K562 (cell line): ENCODE results near the gene CD300C. TPM values are rescaled to one million over a fixed set of nuclear protein-coding genes. Genes with fewer than 3 reads are reported as not detected.

Source experiments
- ATAC-seq: fragments of 200-7000 bp; cut with Tn5 transposase; 3 replicates; pipeline ENCODE4 v1.9.1; 2020; ENCODE audit warnings: moderate library complexity
- BruUV-seq: library from RNA; stranded (reverse); fragments of 400-500 nt; replicated peaks from 2 replicates; lab custom pipeline; 2021; lab: Mats Ljungman, UMichigan
- CTCF ChIA-PET: fragments of 300-600 bp; formaldehyde crosslinking; extraction: SDS; loops from one replicate; lab custom pipeline; 2021; ENCODE audit warnings: low intra/inter-chr PET ratio; lab: Yijun Ruan, JAX
- POLR2A ChIA-PET: fragments of 300-600, 350-650 bp; sonication (Branson Sonifier 250); formaldehyde crosslinking; extraction: SDS; loops from one replicate; lab custom pipeline; 2021; ENCODE audit warnings: antibody characterized with exemption, inconsistent platforms; lab: Yijun Ruan, JAX
- DNase-seq, 4 experiments: peaks; one replicate each; pipeline versions ENCODE4 v3.0.0 to v3.0.0-alpha.2; 2011 to 2018; ENCODE audit warnings: low spot score in 3 of 4, mixed read lengths in 3 of 4; ENCODE audit errors: extremely low read depth in 1 of 4
- FAIRE-seq: peaks from 2 replicates; lab custom pipeline; 2011; peaks lifted over from hg19 to GRCh38; lab: Jason Lieb, UNC
- H2AFZ ChIP-seq: 2 replicates; pipeline ENCODE4 v1.6.0; 2011; ENCODE audit warnings: low read depth, low read length, control low read depth, inconsistent platforms
- H3K27ac ChIP-seq: fragments of 200-600 bp; 3 replicates; pipeline ENCODE4 v1.8.0; 2011; ENCODE audit warnings: low read depth, mild to moderate bottlenecking, control low read depth, inconsistent platforms, low read length, moderate library complexity, mixed read lengths; ENCODE audit errors: extremely low read depth
- H3K27me3 ChIP-seq, 2 experiments: fragments of 300-600 bp in 1 of 2; 2 replicates in 1 of 2; 3 replicates in 1 of 2; pipeline versions ENCODE4 v1.6.0 to v1.8.0; 2011; ENCODE audit warnings: inconsistent platforms in 2 of 2, low read length in 2 of 2, mild to moderate bottlenecking in 1 of 2, mixed read lengths in 1 of 2, moderate library complexity in 1 of 2; ENCODE audit not compliant: control insufficient read depth in 2 of 2, insufficient read depth in 2 of 2
- H3K36me3 ChIP-seq: fragments of 300-600 bp; 3 replicates; pipeline ENCODE4 v1.8.0; 2011; ENCODE audit warnings: mild to moderate bottlenecking, low read length, inconsistent platforms; ENCODE audit not compliant: control insufficient read depth, insufficient read depth
- H3K4me1 ChIP-seq, 2 experiments: fragments of 200-600 bp in 1 of 2; replicated peaks in 1 of 2; 2 replicates in 1 of 2; 3 replicates in 1 of 2; pipeline versions ENCODE4 v1.5.1 to v1.8.0; 2011; ENCODE audit warnings: inconsistent platforms in 2 of 2, low read length in 2 of 2, mild to moderate bottlenecking in 1 of 2, mixed read lengths in 1 of 2, moderate library complexity in 1 of 2; ENCODE audit not compliant: control insufficient read depth in 2 of 2, insufficient read depth in 2 of 2
- H3K4me2 ChIP-seq: 2 replicates; pipeline ENCODE4 v1.6.1; 2011; ENCODE audit warnings: low read length, control low read depth, inconsistent platforms, mixed read lengths; ENCODE audit not compliant: insufficient read depth
- H3K4me3 ChIP-seq: fragments of 200-600 bp; sonication (generic), shearing (Covaris generic); 2 replicates; pipeline ENCODE4 v1.5.1; 2016; ENCODE audit warnings: control low read depth, inconsistent platforms
- H3K79me2 ChIP-seq: fragments of 200-600 bp; 3 replicates; pipeline ENCODE4 v1.8.0; 2011; ENCODE audit warnings: low read length, inconsistent platforms; ENCODE audit not compliant: control insufficient read depth, insufficient read depth
- H3K9ac ChIP-seq, 2 experiments: 2 replicates each; pipeline versions ENCODE4 v1.6.0 to v1.6.1; 2011; ENCODE audit warnings: low read depth in 2 of 2, low read length in 2 of 2, control low read depth in 1 of 2, inconsistent platforms in 1 of 2, mild to moderate bottlenecking in 1 of 2, mixed read lengths in 1 of 2; ENCODE audit not compliant: insufficient read depth in 1 of 2
- H3K9me1 ChIP-seq: one replicate; pipeline ENCODE4 v1.6.0; 2011; ENCODE audit warnings: inconsistent platforms, mild to moderate bottlenecking, low read length, moderate library complexity; ENCODE audit not compliant: control insufficient read depth, insufficient read depth
- H3K9me3 ChIP-seq: replicated peaks from 2 replicates; pipeline ENCODE4 v1.5.1; 2011; ENCODE audit warnings: low read depth, low read length, inconsistent platforms; ENCODE audit not compliant: control insufficient read depth, insufficient read depth
- H4K20me1 ChIP-seq: replicated peaks from 2 replicates; pipeline ENCODE4 v1.6.1; 2011; ENCODE audit warnings: low read length, inconsistent platforms, mixed read lengths; ENCODE audit not compliant: control insufficient read depth, insufficient read depth
- C11orf30 ChIP-seq: fragments of 450-650 bp; IDR thresholded peaks from 2 replicates; pipeline ENCODE4 v1.6.1; 2016; ENCODE audit warnings: low read depth, mild to moderate bottlenecking
- DPF2 ChIP-seq: fragments of 450-650 bp; IDR thresholded peaks from 2 replicates; pipeline ENCODE4 v1.6.1; 2016
- FOXP1 ChIP-seq: sonication (generic); formaldehyde crosslinking; IDR thresholded peaks from 2 replicates; pipeline ENCODE4 v1.8.0; 2022; ENCODE audit warnings: mild to moderate bottlenecking, missing genetic modification reagents
- GTF2A2 ChIP-seq: IDR thresholded peaks from 2 replicates; pipeline ENCODE4 v1.6.1; 2016; ENCODE audit warnings: mild to moderate bottlenecking, missing genetic modification characterization, missing compliant biosample characterization
- MECOM ChIP-seq: fragments of 250-450 bp; sonication (Bioruptor Pico); IDR thresholded peaks from 2 replicates; pipeline ENCODE4 v1.8.0; 2022; ENCODE audit warnings: inconsistent platforms
- MTA2 ChIP-seq: fragments of 450-650 bp; IDR thresholded peaks from 2 replicates; pipeline ENCODE4 v1.6.1; 2016; ENCODE audit warnings: low read depth
- NFE2 ChIP-seq: IDR thresholded peaks from 2 replicates; pipeline ENCODE4 v1.6.1; 2014; ENCODE audit warnings: antibody characterized with exemption, low read depth
- NR2F6 ChIP-seq: fragments of 450-650 bp; formaldehyde crosslinking; IDR thresholded peaks from 2 replicates; pipeline ENCODE4 v1.4.0; 2020; ENCODE audit warnings: mild to moderate bottlenecking
- PHF20 ChIP-seq: fragments of 450-650 bp; IDR thresholded peaks from 2 replicates; pipeline ENCODE4 v1.6.1; 2018; ENCODE audit not compliant: partially characterized antibody
- ZNF224 ChIP-seq: sonication (generic); formaldehyde crosslinking; IDR thresholded peaks from 2 replicates; pipeline ENCODE4 v1.8.0; 2022; ENCODE audit warnings: mild to moderate bottlenecking, missing genetic modification reagents
- in situ Hi-C: fragments of 300-500 bp; cut with MboI; formaldehyde crosslinking; loops from 4 replicates; pipeline ENCODE4 v1.15.0; 2018; ENCODE audit warnings: inconsistent platforms, mixed read lengths
- intact Hi-C: fragments of 100-400 bp; cut with micrococcal nuclease; formaldehyde crosslinking; loops from 2 replicates; pipeline ENCODE4 v1.14.2; 2022
- polyA plus RNA-seq, 8 experiments: library from polyadenylated mRNA; depleted of rRNA in 4 of 8; stranded (reverse) in 5 of 8; unstranded in 3 of 8; fragments of >200 nt; fragmentation: Nextera tagmentation in 2 of 8; fragmentation: Illumina TruSeq in 1 of 8; extraction: Ambion mirVana in 2 of 8; extraction: Trizol in 1 of 8; gene quantifications; 2 replicates each; pipeline versions ENCODE4 v1.2.1 to v1.2.3, GENCODE V29; 2011 to 2014; ENCODE audit warnings: inconsistent platforms in 1 of 8, missing spikeins in 1 of 8
- total RNA-seq, 7 experiments: library from RNA; depleted of rRNA in 6 of 7; stranded (reverse); fragments of >200 nt in 6 of 7; fragmentation: Illumina TruSeq in 2 of 7; extraction: Trizol in 2 of 7; gene quantifications; 2 replicates each; pipeline versions ENCODE4 v1.2.1 to v1.2.3, GENCODE V29; 2011 to 2021; ENCODE audit warnings: low replicate concordance in 1 of 7
- TF ChIP-seq, protein P1 (sequence below): fragments of 250-450 bp; sonication (Bioruptor Pico); IDR thresholded peaks from 2 replicates; pipeline ENCODE4 v1.8.0; 2021; ENCODE audit warnings: borderline replicate concordance, mild to moderate bottlenecking, moderate library complexity; ENCODE audit not compliant: poor library complexity, severe bottlenecking
- TF ChIP-seq, protein P2 (sequence below): fragments of 250-450 bp; sonication (Bioruptor Pico); IDR thresholded peaks from 2 replicates; pipeline ENCODE4 v1.5.0; 2020; ENCODE audit warnings: mild to moderate bottlenecking, borderline replicate concordance
- TF ChIP-seq, protein P3 (sequence below), 2 experiments: fragments of 450-650 bp in 1 of 2; sonication (generic) in 1 of 2; formaldehyde crosslinking in 1 of 2; IDR thresholded peaks in 1 of 2; conservative IDR thresholded peaks in 1 of 2; 2 replicates each; pipeline versions ENCODE4 v1.6.1 to v1.8.1; 2016 to 2023; ENCODE audit warnings: mild to moderate bottlenecking in 2 of 2, moderate library complexity in 2 of 2, inconsistent platforms in 1 of 2, missing genetic modification reagents in 1 of 2
- TF ChIP-seq, protein P4 (sequence below): sonication (generic); formaldehyde crosslinking; IDR thresholded peaks from 2 replicates; pipeline ENCODE4 v1.8.0; 2023; ENCODE audit warnings: mild to moderate bottlenecking, missing genetic modification reagents

The CD300C gene
- total and polyA plus RNA-seq, 9 of the 15 experiments (the other 6 are each of a cell fraction or from before 2014, with no cell fraction given): 0.04 to 0.16 (median 0.07) TPM; not detected in 6

- no peak for FAIRE-seq
- Histone ChIP-seq H3K4me2 (no peak overlapping the region), H3K4me3 (no peak overlapping the region), H3K9me1 (no peaks in the 10 kb centered on the region), H3K4me1 (no peaks in the 10 kb centered on the region), H3K36me3 (no peaks in the 10 kb centered on the region), H4K20me1 (no peaks in the 10 kb centered on the region), H3K9ac (no peak overlapping the region), H3K27me3 (no peaks in the 10 kb centered on the region), H3K27ac (no peak overlapping the region), H3K9me3 (no peaks in the 10 kb centered on the region), H2AFZ (no peak overlapping the region), H3K79me2 (no peaks in the 10 kb centered on the region)
- POLR2A ChIA-PET: no interaction called here
- TF ChIP-seq, protein P1, sequence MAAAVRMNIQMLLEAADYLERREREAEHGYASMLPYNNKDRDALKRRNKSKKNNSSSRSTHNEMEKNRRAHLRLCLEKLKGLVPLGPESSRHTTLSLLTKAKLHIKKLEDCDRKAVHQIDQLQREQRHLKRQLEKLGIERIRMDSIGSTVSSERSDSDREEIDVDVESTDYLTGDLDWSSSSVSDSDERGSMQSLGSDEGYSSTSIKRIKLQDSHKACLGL: no peak
- TF ChIP-seq MECOM (CRISPR knock-in tag) (no peak), GTF2A2 (tag) (no peak), DPF2 (no peak), NR2F6 (no peak), C11orf30 (0 out of 2 replicates have a peak, but pooled peaks have one; percentile 6), ZNF224 (CRISPR knock-in tag) (no peak), FOXP1 (CRISPR knock-in tag) (no peak), MTA2 (no peak), NFE2 (0 out of 2 replicates have a peak, but pooled peaks have one; percentile 2), PHF20 (no peak)
- TF ChIP-seq, protein P2, sequence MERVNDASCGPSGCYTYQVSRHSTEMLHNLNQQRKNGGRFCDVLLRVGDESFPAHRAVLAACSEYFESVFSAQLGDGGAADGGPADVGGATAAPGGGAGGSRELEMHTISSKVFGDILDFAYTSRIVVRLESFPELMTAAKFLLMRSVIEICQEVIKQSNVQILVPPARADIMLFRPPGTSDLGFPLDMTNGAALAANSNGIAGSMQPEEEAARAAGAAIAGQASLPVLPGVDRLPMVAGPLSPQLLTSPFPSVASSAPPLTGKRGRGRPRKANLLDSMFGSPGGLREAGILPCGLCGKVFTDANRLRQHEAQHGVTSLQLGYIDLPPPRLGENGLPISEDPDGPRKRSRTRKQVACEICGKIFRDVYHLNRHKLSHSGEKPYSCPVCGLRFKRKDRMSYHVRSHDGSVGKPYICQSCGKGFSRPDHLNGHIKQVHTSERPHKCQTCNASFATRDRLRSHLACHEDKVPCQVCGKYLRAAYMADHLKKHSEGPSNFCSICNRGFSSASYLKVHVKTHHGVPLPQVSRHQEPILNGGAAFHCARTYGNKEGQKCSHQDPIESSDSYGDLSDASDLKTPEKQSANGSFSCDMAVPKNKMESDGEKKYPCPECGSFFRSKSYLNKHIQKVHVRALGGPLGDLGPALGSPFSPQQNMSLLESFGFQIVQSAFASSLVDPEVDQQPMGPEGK: no peak
- TF ChIP-seq, protein P3, sequence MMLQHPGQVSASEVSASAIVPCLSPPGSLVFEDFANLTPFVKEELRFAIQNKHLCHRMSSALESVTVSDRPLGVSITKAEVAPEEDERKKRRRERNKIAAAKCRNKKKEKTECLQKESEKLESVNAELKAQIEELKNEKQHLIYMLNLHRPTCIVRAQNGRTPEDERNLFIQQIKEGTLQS (IDR thresholded peaks at IDR 0.05): no peak
- TF ChIP-seq, protein P3 (CRISPR knock-in tag; conservative IDR thresholded peaks at IDR 0.05): no peak
- TF ChIP-seq, protein P4, sequence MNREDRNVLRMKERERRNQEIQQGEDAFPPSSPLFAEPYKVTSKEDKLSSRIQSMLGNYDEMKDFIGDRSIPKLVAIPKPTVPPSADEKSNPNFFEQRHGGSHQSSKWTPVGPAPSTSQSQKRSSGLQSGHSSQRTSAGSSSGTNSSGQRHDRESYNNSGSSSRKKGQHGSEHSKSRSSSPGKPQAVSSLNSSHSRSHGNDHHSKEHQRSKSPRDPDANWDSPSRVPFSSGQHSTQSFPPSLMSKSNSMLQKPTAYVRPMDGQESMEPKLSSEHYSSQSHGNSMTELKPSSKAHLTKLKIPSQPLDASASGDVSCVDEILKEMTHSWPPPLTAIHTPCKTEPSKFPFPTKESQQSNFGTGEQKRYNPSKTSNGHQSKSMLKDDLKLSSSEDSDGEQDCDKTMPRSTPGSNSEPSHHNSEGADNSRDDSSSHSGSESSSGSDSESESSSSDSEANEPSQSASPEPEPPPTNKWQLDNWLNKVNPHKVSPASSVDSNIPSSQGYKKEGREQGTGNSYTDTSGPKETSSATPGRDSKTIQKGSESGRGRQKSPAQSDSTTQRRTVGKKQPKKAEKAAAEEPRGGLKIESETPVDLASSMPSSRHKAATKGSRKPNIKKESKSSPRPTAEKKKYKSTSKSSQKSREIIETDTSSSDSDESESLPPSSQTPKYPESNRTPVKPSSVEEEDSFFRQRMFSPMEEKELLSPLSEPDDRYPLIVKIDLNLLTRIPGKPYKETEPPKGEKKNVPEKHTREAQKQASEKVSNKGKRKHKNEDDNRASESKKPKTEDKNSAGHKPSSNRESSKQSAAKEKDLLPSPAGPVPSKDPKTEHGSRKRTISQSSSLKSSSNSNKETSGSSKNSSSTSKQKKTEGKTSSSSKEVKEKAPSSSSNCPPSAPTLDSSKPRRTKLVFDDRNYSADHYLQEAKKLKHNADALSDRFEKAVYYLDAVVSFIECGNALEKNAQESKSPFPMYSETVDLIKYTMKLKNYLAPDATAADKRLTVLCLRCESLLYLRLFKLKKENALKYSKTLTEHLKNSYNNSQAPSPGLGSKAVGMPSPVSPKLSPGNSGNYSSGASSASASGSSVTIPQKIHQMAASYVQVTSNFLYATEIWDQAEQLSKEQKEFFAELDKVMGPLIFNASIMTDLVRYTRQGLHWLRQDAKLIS (CRISPR knock-in tag): no peak
- ATAC-seq: no peak
- in situ Hi-C loops (no loop called here), intact Hi-C loops (no loop called here)
- no TSS peak for BruUV-seq
- DNase-seq: no peak
- CTCF ChIA-PET: no interaction called here
Measured at GRCh38 chr17:74508156-74508555, 37.8 kb downstream of the CD300C start.
